B cell (primary cell): ENCODE data around the gene MLLT3. TPM values are rescaled to one million over a fixed set of nuclear protein-coding genes. Genes with fewer than 3 reads are reported as not detected.
A peak's percentile ranks its signal among the peaks of the same experiment; 100 is the strongest.

ENCODE experiments used
- ATAC-seq: fragments of 200-7000 bp; cut with Tn5 transposase; one replicate; pipeline ENCODE4 v1.10.0; 2021; ENCODE audit warnings: low read depth, mild to moderate bottlenecking, moderate number of reproducible peaks, moderate library complexity
- CTCF ChIA-PET: fragments of 350-600 bp; sonication (Branson Sonifier 250); formaldehyde crosslinking; loops from one replicate; lab custom pipeline; 2021; ENCODE audit warnings: antibody characterized with exemption, inconsistent platforms; lab: Charles Lee
- POLR2A ChIA-PET: fragments of 350-600 bp; sonication (Branson Sonifier 250); formaldehyde crosslinking; loops from one replicate; lab custom pipeline; 2021; ENCODE audit warnings: antibody characterized with exemption; lab: Charles Lee
- DNase-seq: peaks from one replicate; pipeline ENCODE4 v3.0.0; 2013
- H2AFZ ChIP-seq: 2 replicates; pipeline ENCODE4 v1.6.1; 2012; ENCODE audit warnings: mild to moderate bottlenecking, low read depth, low read length; ENCODE audit not compliant: insufficient read depth, poor library complexity, severe bottlenecking
- H3K27ac ChIP-seq, 2 donors: 1 replicate in 1 of 2; 2 replicates in 1 of 2; pipeline ENCODE4 v1.5.1; 2012 to 2013; ENCODE audit warnings: low read length in 2 of 2, mild to moderate bottlenecking in 2 of 2, moderate library complexity in 1 of 2
- H3K27me3 ChIP-seq, 4 experiments: fragments of 200-600 bp in 1 of 4; sonication (generic) in 1 of 4; replicated peaks in 1 of 4; 1 replicate in 2 of 4; 2 replicates in 2 of 4; pipeline versions ENCODE4 v1.6.1 to v1.7.0; 2013 to 2016; ENCODE audit warnings: low read length in 3 of 4, mild to moderate bottlenecking in 2 of 4, mixed read lengths in 1 of 4, moderate library complexity in 1 of 4; ENCODE audit not compliant: insufficient read depth in 4 of 4, control insufficient read depth in 3 of 4; ENCODE audit errors: control extremely low read depth in 1 of 4
- H3K36me3 ChIP-seq, 2 experiments: replicated peaks in 1 of 2; 1 replicate in 1 of 2; 2 replicates in 1 of 2; pipeline versions ENCODE4 v1.6.1 to v1.7.1; 2013; ENCODE audit warnings: low read length in 1 of 2; ENCODE audit not compliant: insufficient read depth in 2 of 2, control insufficient read depth in 1 of 2; ENCODE audit errors: control extremely low read depth in 1 of 2, extremely low read depth in 1 of 2
- H3K4me1 ChIP-seq, 2 donors: fragments of 200-600 bp in 1 of 2; sonication (generic) in 1 of 2; 1 replicate in 1 of 2; 2 replicates in 1 of 2; pipeline versions ENCODE4 v1.5.1 to v1.6.1; 2013 to 2017; ENCODE audit warnings: low read length in 2 of 2; ENCODE audit not compliant: control insufficient read depth in 2 of 2, insufficient read depth in 2 of 2
- H3K4me2 ChIP-seq: replicated peaks from 2 replicates; pipeline ENCODE3; 2012; ENCODE audit warnings: mild to moderate bottlenecking, low read depth, low read length; ENCODE audit not compliant: poor library complexity, severe bottlenecking
- H3K4me3 ChIP-seq, 5 experiments: fragments of 200-600 bp in 1 of 5; sonication (generic) in 1 of 5; 1 replicate in 3 of 5; 2 replicates in 2 of 5; pipeline versions ENCODE4 v1.5.1 to v1.7.0; 2011 to 2016; ENCODE audit warnings: low read length in 4 of 5, mild to moderate bottlenecking in 4 of 5, low read depth in 2 of 5, control low read depth in 1 of 5, moderate library complexity in 1 of 5; ENCODE audit not compliant: insufficient read depth in 1 of 5; ENCODE audit errors: control extremely low read depth in 1 of 5, extremely low read depth in 1 of 5
- H3K79me2 ChIP-seq: fragments of 200-600 bp; sonication (generic); one replicate; pipeline ENCODE4 v1.6.0; 2016; ENCODE audit warnings: low read length; ENCODE audit not compliant: control insufficient read depth, insufficient read depth
- H3K9ac ChIP-seq: fragments of 200-600 bp; sonication (generic); 2 replicates; pipeline ENCODE4 v1.6.1; 2017; ENCODE audit warnings: mild to moderate bottlenecking, low read length, moderate library complexity
- H3K9me3 ChIP-seq, 3 donors: one replicate each; pipeline versions ENCODE4 v1.6.1 to v1.7.1; 2013; ENCODE audit warnings: low read length in 2 of 3; ENCODE audit not compliant: control insufficient read depth in 2 of 3, insufficient read depth in 1 of 3; ENCODE audit errors: control extremely low read depth in 1 of 3
- H4K20me1 ChIP-seq: 2 replicates; pipeline ENCODE4 v1.6.0; 2012; ENCODE audit warnings: mild to moderate bottlenecking, low read length; ENCODE audit not compliant: insufficient read depth, control insufficient read depth, poor library complexity, severe bottlenecking
- H3K27ac Mint-ChIP-seq: one replicate; pipeline ENCODE4 v1.8.0; 2021; ENCODE audit warnings: mixed read lengths
- H3K27me3 Mint-ChIP-seq: one replicate; pipeline ENCODE4 v1.8.0; 2021; ENCODE audit warnings: mixed read lengths
- H3K4me1 Mint-ChIP-seq: one replicate; pipeline ENCODE4 v1.8.0; 2021; ENCODE audit warnings: mixed read lengths
- H3K4me3 Mint-ChIP-seq: one replicate; pipeline ENCODE4 v1.8.0; 2021; ENCODE audit warnings: mixed read lengths
- H3K9me3 Mint-ChIP-seq: one replicate; pipeline ENCODE4 v1.8.0; 2022; ENCODE audit warnings: mixed read lengths; ENCODE audit not compliant: insufficient read depth
- CTCF ChIP-seq: fragments of 200-600 bp; IDR thresholded peaks from one replicate; pipeline ENCODE4 v1.8.0; 2022; ENCODE audit warnings: antibody characterized with exemption, mild to moderate bottlenecking
- EZH2 ChIP-seq: IDR thresholded peaks from 2 replicates; pipeline ENCODE4 v1.6.1; 2012; ENCODE audit warnings: borderline replicate concordance, low read depth, mild to moderate bottlenecking, moderate library complexity, low read length; ENCODE audit not compliant: insufficient read depth, poor library complexity, severe bottlenecking
- WGBS: methylation state at CpG from one replicate; pipeline ENCODE4 v1.1.5; 2013; ENCODE audit warnings: missing lambda C conversion rate; ENCODE audit not compliant: insufficient coverage; 5-methylcytosine and 5-hydroxymethylcytosine counted together
- intact Hi-C: fragments of 100-400 bp; cut with micrococcal nuclease; formaldehyde crosslinking; loops from one replicate; pipeline ENCODE4 v1.10.0; 2022
- polyA plus RNA-seq: library from polyadenylated mRNA; depleted of rRNA; stranded (reverse); fragments of >200 nt; gene quantifications from 2 replicates; pipeline ENCODE4 v1.2.3, GENCODE V29; 2012
- total RNA-seq, 2 donors: library from RNA; stranded (reverse); fragments of 120-200 nt in 1 of 2; gene quantifications; 1 replicate in 1 of 2; 2 replicates in 1 of 2; pipeline versions ENCODE4 v1.2.3 to v1.2.4, GENCODE V29; 2013 to 2022

MLLT3 gene
- total and polyA plus RNA-seq, 2 donors (not counting 1 experiment from before 2014, with no cell fraction given): 3.4 to 3.6 TPM

- H4K20me1 ChIP-seq: no peaks in the 10 kb centered on the region
- no peak overlapping the region for H3K27ac Mint-ChIP-seq
- intact Hi-C loops: loop anchor here (1.0 to 2.0 kb wide), 2 partner anchors 388 to 558 kb away; no protein-coding TSS in a partner anchor
- peaks cover 10% of the 10 kb centered on the region for H3K4me1 Mint-ChIP-seq
- ATAC-seq (no peak), DNase-seq (peak; percentile 1)
- ChIA-PET CTCF (interaction anchor here (1.5 kb wide), 1 partner anchor 389 kb away, joined by 11 read pairs; no protein-coding TSS in a partner anchor), POLR2A (no interaction called here)
- no peaks in the 10 kb centered on the region for H3K9me3 Mint-ChIP-seq
- no peaks in the 10 kb centered on the region for H3K9me3 ChIP-seq
- no peak overlapping the region for H3K27ac ChIP-seq
- no peak overlapping the region for H3K4me3 Mint-ChIP-seq
- no peak overlapping the region for H2AFZ ChIP-seq
- H3K4me3 ChIP-seq: no peak overlapping the region
- H3K27me3 ChIP-seq: no peaks in the 10 kb centered on the region
- H3K36me3 ChIP-seq: no peaks in the 10 kb centered on the region
- TF ChIP-seq EZH2 (no peak), CTCF (no peak)
- no peaks in the 10 kb centered on the region for H3K79me2 ChIP-seq
- H3K9ac ChIP-seq: no peak overlapping the region
- no peak overlapping the region for H3K4me2 ChIP-seq
- peaks cover 0 to 7% of the 10 kb centered on the region in 2 donors for H3K4me1 ChIP-seq
- no peaks in the 10 kb centered on the region for H3K27me3 Mint-ChIP-seq
- WGBS: no CpG with 5 or more reads among the region's 3 CpGs
These were observed 69.3 kb downstream of the MLLT3 start for GRCh38 chr9:20552874-20553557.

GRCh38 chr9:20551835-20552234, 70.5 kb downstream of the MLLT3 start:
- DNase-seq (no peak), ATAC-seq (no peak)
- H3K4me1 ChIP-seq: peaks cover 0 to 7% of the 10 kb centered on the region in 2 donors
- no peaks in the 10 kb centered on the region for H3K27me3 Mint-ChIP-seq
- H3K79me2 ChIP-seq: no peaks in the 10 kb centered on the region
- ChIA-PET CTCF (no interaction called here), POLR2A (no interaction called here)
- H3K9me3 ChIP-seq: no peaks in the 10 kb centered on the region
- H3K4me3 ChIP-seq: no peak overlapping the region
- H3K4me1 Mint-ChIP-seq: peaks cover 10% of the 10 kb centered on the region
- H3K27me3 ChIP-seq: no peaks in the 10 kb centered on the region
- H3K4me3 Mint-ChIP-seq: no peak overlapping the region
- no peaks in the 10 kb centered on the region for H3K9me3 Mint-ChIP-seq
- no peak overlapping the region for H3K4me2 ChIP-seq
- no peak for TF ChIP-seq EZH2
- no peak overlapping the region for H3K27ac Mint-ChIP-seq
- no peak overlapping the region for H2AFZ ChIP-seq
- no peak overlapping the region for H3K9ac ChIP-seq
- H3K36me3 ChIP-seq: no peaks in the 10 kb centered on the region
- WGBS: 53% methylated on average over 3 of the region's 5 CpGs
- H4K20me1 ChIP-seq: no peaks in the 10 kb centered on the region
- H3K27ac ChIP-seq: no peak overlapping the region
- intact Hi-C loops: loop anchor here (2.0 kb wide), 1 partner anchor 559 kb away; no protein-coding TSS in a partner anchor
